ENCODE results near the gene XRRA1. TPM values are rescaled to one million over a fixed set of nuclear protein-coding genes. Genes with fewer than 3 reads are reported as not detected.

XRRA1 gene
- total and polyA plus RNA-seq, 2 of the 13 experiments (the other 11 are each of a cell fraction or from before 2014, with no cell fraction given): 7.6 to 10.5 TPM

- ChIA-PET POLR2A (no interaction called here), CTCF (ENCODE audit: low intra/inter-chr PET ratio, low total read pairs) (no interaction called here)
- Histone ChIP-seq H4K20me1 (ENCODE audit: insufficient read depth, low read length) (peaks cover 4% of the 10 kb centered on the region; the same call in 1 of the 2 replicates), H3K36me3 (replicated peaks in 1 of 2; ENCODE audit: control insufficient read depth in 1 of 2, insufficient read depth in 2 of 2, low read length in 2 of 2) (peaks cover 20 to 75% of the 10 kb centered on the region in 2 experiments), H3K27ac (ENCODE audit: extremely low read length, insufficient read depth, low read length) (no peak overlapping the region), H3K4me3 (replicated peaks in 1 of 3; ENCODE audit: insufficient read depth in 1 of 3, low read depth in 2 of 3, low read length in 3 of 3) (no peak overlapping the region), H3K79me2 (ENCODE audit: insufficient read depth, low read length) (no peaks in the 10 kb centered on the region), H3K4me1 (ENCODE audit: insufficient read depth, low read length) (peaks cover 6% of the 10 kb centered on the region), H3K9me3 (ENCODE audit: low read length) (no peaks in the 10 kb centered on the region), H2AFZ (ENCODE audit: low read length) (no peak overlapping the region), H3K27me3 (ENCODE audit: control insufficient read depth in 1 of 2, insufficient read depth in 2 of 2, low read length in 2 of 2) (no peaks in the 10 kb centered on the region), H3K9ac (ENCODE audit: insufficient read depth, low read depth, low read length) (no peak overlapping the region), H3K4me2 (ENCODE audit: low read depth, low read length) (no peak overlapping the region)
- no peak for TF ChIP-seq ZNF552 (CRISPR knock-in tag; IDR thresholded peaks at IDR 0.05; ENCODE audit: borderline replicate concordance)
- TF ChIP-seq PHF20 (CRISPR knock-in tag; IDR thresholded peaks at IDR 0.05): no peak
- no peak for TF ChIP-seq AHR (CRISPR knock-in tag; IDR thresholded peaks at IDR 0.05)
- no peak for TF ChIP-seq ZNF564 (CRISPR knock-in tag; IDR thresholded peaks at IDR 0.05)
- TF ChIP-seq ZNF709 (CRISPR knock-in tag; IDR thresholded peaks at IDR 0.05): no peak
- TF ChIP-seq NFE2L2 (IDR thresholded peaks at IDR 0.05; ENCODE audit: low read length): no peak
- no peak for TF ChIP-seq ZBTB33 (CRISPR knock-in tag; IDR thresholded peaks at IDR 0.05)
- no peak for TF ChIP-seq POGZ (CRISPR knock-in tag; IDR thresholded peaks at IDR 0.05)
- no peak for TF ChIP-seq AGO1 (IDR thresholded peaks at IDR 0.05; ENCODE audit: low read depth, low read length, poor library complexity, severe bottlenecking)
- TF ChIP-seq ZNF281 (CRISPR knock-in tag; IDR thresholded peaks at IDR 0.05; ENCODE audit: borderline replicate concordance): no peak
- TF ChIP-seq ZMAT3 (CRISPR knock-in tag; conservative IDR thresholded peaks at IDR 0.05): no peak
- TF ChIP-seq ZNF780A (CRISPR knock-in tag; IDR thresholded peaks at IDR 0.05): no peak
- TF ChIP-seq TBP (CRISPR knock-in tag; IDR thresholded peaks at IDR 0.05): no peak
- TF ChIP-seq ARNT2 (CRISPR knock-in tag; IDR thresholded peaks at IDR 0.05; ENCODE audit: low read depth): no peak
- no peak for TF ChIP-seq ZNF570 (CRISPR knock-in tag; IDR thresholded peaks at IDR 0.05; ENCODE audit: borderline replicate concordance)
- TF ChIP-seq NONO (IDR thresholded peaks at IDR 0.05): no peak
- no peak for TF ChIP-seq NONO (CRISPR knock-in tag; conservative IDR thresholded peaks at IDR 0.05)
- TF ChIP-seq NFIC (IDR thresholded peaks at IDR 0.05; ENCODE audit: low read length): no peak
- TF ChIP-seq ARID2 (CRISPR knock-in tag; IDR thresholded peaks at IDR 0.05; ENCODE audit: borderline replicate concordance): no peak
- no peak for TF ChIP-seq ZNF432 (CRISPR knock-in tag; IDR thresholded peaks at IDR 0.05; ENCODE audit: borderline replicate concordance)
- TF ChIP-seq MIER3 (CRISPR knock-in tag; IDR thresholded peaks at IDR 0.05; ENCODE audit: borderline replicate concordance): no peak
- intact Hi-C loops (cut with micrococcal nuclease; ENCODE audit: unreplicated experiment): no loop called here
- no peak for DNase-seq (ENCODE audit: low spot score)
- WGBS (ENCODE audit: low lambda C conversion rate): 95% methylated on average over 1 of the region's 1 CpG
- ATAC-seq: no peak
- FAIRE-seq: no peak
- no TSS peak for BruUV-seq (replicated peaks)
- in situ Hi-C loops (cut with HindIII; ENCODE audit: extremely low pct_ligation_motif_present, low pct_unique_long_range_greater_than_20kb): no loop called here
Observed at GRCh38 chr11:74970852-74971395, 22.0 kb upstream of the XRRA1 start.
